Tibial nerve (tissue), 4 donors: ENCODE results near the gene SKAP1. TPM values are rescaled to one million over a fixed set of nuclear protein-coding genes. Genes with fewer than 3 reads are reported as not detected.

ENCODE experiments used
- DNase-seq, 2 donors: peaks; one replicate each; pipeline ENCODE4 v3.0.0-alpha.2; 2019; ENCODE audit warnings: low spot score in 2 of 2
- H3K27ac ChIP-seq, 4 donors: fragments of 200-600 bp; sonication (generic) in 3 of 4; one replicate each; pipeline ENCODE4 v1.5.1; 2017 to 2019; ENCODE audit warnings: mild to moderate bottlenecking in 1 of 4
- H3K27me3 ChIP-seq, 2 donors: fragments of 200-600 bp; sonication (generic) in 1 of 2; one replicate each; pipeline versions ENCODE4 v1.5.1 to v1.6.0; 2017 to 2019
- H3K36me3 ChIP-seq, 3 donors: fragments of 200-600 bp; sonication (generic); one replicate each; pipeline ENCODE4 v1.5.1; 2018 to 2019
- H3K4me1 ChIP-seq, 4 donors: fragments of 200-600 bp; sonication (generic) in 3 of 4; one replicate each; pipeline ENCODE4 v1.5.1; 2017 to 2019
- H3K4me3 ChIP-seq, 4 donors: fragments of 200-600 bp; sonication (generic) in 3 of 4; one replicate each; pipeline ENCODE4 v1.5.1; 2017 to 2019; ENCODE audit warnings: mild to moderate bottlenecking in 1 of 4, moderate library complexity in 1 of 4
- H3K9me3 ChIP-seq, 4 donors: fragments of 200-600 bp; sonication (generic) in 3 of 4; one replicate each; pipeline ENCODE4 v1.5.1; 2017 to 2019
- CTCF ChIP-seq, 5 experiments: fragments of 200-600 bp in 3 of 5; fragments of 450-650 bp in 2 of 5; sonication (generic) in 3 of 5; IDR thresholded peaks; one replicate each; pipeline ENCODE4 v1.5.1; 2016 to 2019; ENCODE audit warnings: antibody characterized with exemption in 5 of 5, mild to moderate bottlenecking in 3 of 5, moderate library complexity in 2 of 5
- EP300 ChIP-seq, 2 donors: sonication (generic); formaldehyde crosslinking; IDR thresholded peaks; one replicate each; pipeline ENCODE4 v1.6.1; 2017; ENCODE audit warnings: antibody characterized with exemption in 2 of 2, mild to moderate bottlenecking in 1 of 2
- POLR2A ChIP-seq, 2 donors: fragments of 450-650 bp; IDR thresholded peaks; one replicate each; pipeline ENCODE4 v1.6.1; 2017; ENCODE audit warnings: antibody characterized with exemption in 2 of 2, mild to moderate bottlenecking in 2 of 2, moderate library complexity in 2 of 2
- WGBS, 2 donors: methylation state at CpG; one replicate each; pipeline ENCODE4 v1.1.5; 2018; 5-methylcytosine and 5-hydroxymethylcytosine counted together
- total RNA-seq, 4 donors: library from RNA; depleted of rRNA; stranded (reverse); fragments of >200 nt; gene quantifications; one replicate each; pipeline ENCODE4 v1.1.0, GENCODE V29; 2016

SKAP1 gene
- total RNA-seq, 4 donors from 2014 or later = 0.59 to 2.0 (median 1.3) TPM

GRCh38 chr17:48127371-48128051 lies 302.5 kb downstream of the SKAP1 start:
- 62 to 77% methylated on average over 7 to 9 of the region's 9 CpGs for WGBS, 2 donors
- Histone ChIP-seq H3K27me3 (no peaks in the 10 kb centered on the region), H3K4me3 (no peak overlapping the region), H3K27ac (no peak overlapping the region), H3K36me3 (peaks cover 0 to 41% (median 0%) of the 10 kb centered on the region in 3 donors), H3K9me3 (no peaks in the 10 kb centered on the region), H3K4me1 (peaks cover 0 to 26% (median 0%) of the 10 kb centered on the region in 4 donors)
- TF ChIP-seq EP300 (IDR thresholded peaks at IDR 0.05) (no peak), CTCF (IDR thresholded peaks at IDR 0.05) (no peak), POLR2A (IDR thresholded peaks at IDR 0.05) (no peak)
- DNase-seq = no peak

- DNase-seq = no peak
- H3K27me3 ChIP-seq = no peaks in the 10 kb centered on the region
- H3K4me1 ChIP-seq = peaks cover 0 to 26% (median 0%) of the 10 kb centered on the region in 4 donors
- WGBS, 2 donors = 45 to 64% methylated on average over 7 of the region's 7 CpGs
- peak overlapping the region in 2 of 4 donors; percentile 2 to 12 for H3K27ac ChIP-seq
- H3K4me3 ChIP-seq = no peak overlapping the region
- TF ChIP-seq POLR2A (IDR thresholded peaks at IDR 0.05) = no peak
- TF ChIP-seq EP300 (IDR thresholded peaks at IDR 0.05) = no peak
- TF ChIP-seq CTCF (IDR thresholded peaks at IDR 0.05) = no peak
- peaks cover 0 to 51% (median 5%) of the 10 kb centered on the region in 3 donors for H3K36me3 ChIP-seq
- no peaks in the 10 kb centered on the region for H3K9me3 ChIP-seq
Observed at GRCh38 chr17:48126532-48126850, 303.5 kb downstream of the SKAP1 start.

GRCh38 chr17:48125829-48126531 lies 304.0 kb downstream of the SKAP1 start:
- H3K27me3 ChIP-seq = no peaks in the 10 kb centered on the region
- peaks cover 0 to 56% (median 9%) of the 10 kb centered on the region in 3 donors for H3K36me3 ChIP-seq
- H3K4me1 ChIP-seq = peaks cover 0 to 21% (median 0%) of the 10 kb centered on the region in 4 donors
- TF ChIP-seq EP300 (IDR thresholded peaks at IDR 0.05) (no peak), POLR2A (IDR thresholded peaks at IDR 0.05) (no peak), CTCF (IDR thresholded peaks at IDR 0.05) (no peak)
- no peak for DNase-seq
- 41 to 42% methylated on average over 9 of the region's 9 CpGs for whole genome bisulfite sequencing, 2 donors
- no peak overlapping the region for H3K4me3 ChIP-seq
- peak overlapping the region in 2 of 4 donors; percentile 2 to 12 for H3K27ac ChIP-seq
- H3K9me3 ChIP-seq = no peaks in the 10 kb centered on the region

DNA sequence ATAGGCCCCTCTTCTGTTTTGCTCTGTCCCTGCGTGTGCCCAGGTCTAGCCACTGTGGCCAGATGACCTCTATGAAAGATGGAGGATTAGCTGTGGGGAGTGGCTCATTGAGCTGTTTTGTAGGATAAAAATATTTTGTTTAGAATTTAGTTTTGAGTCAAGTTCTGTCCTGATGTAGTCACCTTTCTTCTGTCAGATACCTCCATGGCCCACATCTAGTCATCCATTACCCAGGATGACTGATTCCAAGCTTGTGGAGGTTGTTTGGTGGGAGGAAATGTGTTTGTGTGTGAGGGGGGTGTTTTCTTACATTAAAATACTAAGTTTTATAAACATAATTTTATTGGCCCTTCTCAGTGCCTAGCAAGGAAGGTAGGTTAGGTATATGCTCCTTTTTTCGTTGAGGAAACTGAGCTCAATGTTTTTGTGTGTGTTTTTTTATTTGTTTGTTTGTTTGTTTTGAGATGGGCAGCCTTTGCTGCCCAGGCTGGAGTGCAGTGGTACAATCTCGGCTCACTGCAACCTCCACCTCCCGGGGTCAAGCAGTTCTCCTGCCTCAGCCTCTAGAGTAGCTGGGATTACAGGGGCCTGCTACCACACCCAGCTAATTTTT lies 306.1 kb downstream of the SKAP1 start:
- peaks cover 0 to 19% (median 0%) of the 10 kb centered on the region in 4 donors for H3K4me1 ChIP-seq
- H3K36me3 ChIP-seq = peaks cover 0 to 72% (median 9%) of the 10 kb centered on the region in 3 donors
- no peak overlapping the region for H3K27ac ChIP-seq
- no peak for DNase-seq
- no peaks in the 10 kb centered on the region for H3K9me3 ChIP-seq
- TF ChIP-seq CTCF (IDR thresholded peaks at IDR 0.05) (no peak), POLR2A (IDR thresholded peaks at IDR 0.05) (no peak), EP300 (IDR thresholded peaks at IDR 0.05) (no peak)
- no peak overlapping the region for H3K4me3 ChIP-seq
- WGBS, 2 donors = 90 to 91% methylated on average over 4 of the region's 4 CpGs
- no peaks in the 10 kb centered on the region for H3K27me3 ChIP-seq

DNA sequence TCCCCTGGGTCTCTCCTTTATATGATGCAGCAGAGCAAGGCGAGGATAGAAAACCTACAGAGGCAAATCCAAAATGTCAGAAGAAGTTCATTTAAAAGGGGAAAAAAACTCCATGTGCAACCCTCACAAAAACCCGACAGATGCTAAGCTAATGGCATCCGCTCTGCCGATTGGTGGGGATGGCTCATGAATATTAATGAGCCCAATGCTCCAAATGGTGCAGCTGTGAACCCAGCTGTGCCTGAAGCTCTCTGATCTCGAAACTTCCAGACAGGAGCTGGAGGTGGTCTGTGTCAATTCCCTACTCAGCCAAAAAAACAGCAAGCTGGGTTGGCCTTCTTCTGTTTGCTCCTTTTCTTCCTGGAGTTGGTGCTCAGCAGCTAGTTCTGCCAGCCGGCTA lies 306.9 kb downstream of the SKAP1 start:
- 70 to 73% methylated on average over 6 of the region's 6 CpGs for WGBS, 2 donors
- H3K4me3 ChIP-seq = no peak overlapping the region
- H3K27me3 ChIP-seq = no peaks in the 10 kb centered on the region
- no peaks in the 10 kb centered on the region for H3K9me3 ChIP-seq
- DNase-seq = no peak
- TF ChIP-seq POLR2A (IDR thresholded peaks at IDR 0.05) (no peak), CTCF (IDR thresholded peaks at IDR 0.05) (no peak), EP300 (IDR thresholded peaks at IDR 0.05) (no peak)
- peaks cover 0 to 19% (median 0%) of the 10 kb centered on the region in 4 donors for H3K4me1 ChIP-seq
- H3K27ac ChIP-seq = peak overlapping the region in 1 of 4 donors; percentile 51
- peaks cover 0 to 80% (median 11%) of the 10 kb centered on the region in 3 donors for H3K36me3 ChIP-seq
